H7 (cell line): ENCODE data around the gene NPEPL1. TPM values are rescaled to one million over a fixed set of nuclear protein-coding genes. Genes with fewer than 3 reads are reported as not detected.

Experiments
- DNase-seq: peaks from one replicate; pipeline ENCODE4 v3.0.0; 2012
- H3K27me3 ChIP-seq: 2 replicates; pipeline ENCODE4 v1.6.0; 2011; ENCODE audit warnings: mild to moderate bottlenecking, low read length; ENCODE audit not compliant: control insufficient read depth, insufficient read depth
- H3K36me3 ChIP-seq: replicated peaks from 2 replicates; pipeline ENCODE4 v1.5.1; 2011; ENCODE audit warnings: low read length; ENCODE audit not compliant: control insufficient read depth, insufficient read depth
- H3K4me3 ChIP-seq: 2 replicates; pipeline ENCODE4 v1.5.1; 2011; ENCODE audit warnings: low read depth, mild to moderate bottlenecking, control low read depth, low read length, moderate library complexity; ENCODE audit not compliant: insufficient read depth
- total RNA-seq: library from RNA; depleted of rRNA; stranded (reverse); fragments of >200 nt; shearing (Covaris generic); gene quantifications from 2 replicates; pipeline ENCODE4 v1.2.3, GENCODE V29; 2014

Gene NPEPL1
- total RNA-seq, 1 experiment from 2014 or later, result 30.9 TPM

GRCh38 chr20:58652606-58653294 is 39.9 kb upstream of the NPEPL1 start:
- DNase-seq, result no peak
- peak overlapping the region; percentile 96 for H3K4me3 ChIP-seq
- no peaks in the 10 kb centered on the region for H3K36me3 ChIP-seq
- peaks cover 9% of the 10 kb centered on the region for H3K27me3 ChIP-seq

GRCh38 chr20:58654337-58654736 is 38.3 kb upstream of the NPEPL1 start:
- no peak overlapping the region for H3K4me3 ChIP-seq
- no peak for DNase-seq
- peaks cover 6% of the 10 kb centered on the region for H3K27me3 ChIP-seq
- H3K36me3 ChIP-seq, result no peaks in the 10 kb centered on the region

DNA sequence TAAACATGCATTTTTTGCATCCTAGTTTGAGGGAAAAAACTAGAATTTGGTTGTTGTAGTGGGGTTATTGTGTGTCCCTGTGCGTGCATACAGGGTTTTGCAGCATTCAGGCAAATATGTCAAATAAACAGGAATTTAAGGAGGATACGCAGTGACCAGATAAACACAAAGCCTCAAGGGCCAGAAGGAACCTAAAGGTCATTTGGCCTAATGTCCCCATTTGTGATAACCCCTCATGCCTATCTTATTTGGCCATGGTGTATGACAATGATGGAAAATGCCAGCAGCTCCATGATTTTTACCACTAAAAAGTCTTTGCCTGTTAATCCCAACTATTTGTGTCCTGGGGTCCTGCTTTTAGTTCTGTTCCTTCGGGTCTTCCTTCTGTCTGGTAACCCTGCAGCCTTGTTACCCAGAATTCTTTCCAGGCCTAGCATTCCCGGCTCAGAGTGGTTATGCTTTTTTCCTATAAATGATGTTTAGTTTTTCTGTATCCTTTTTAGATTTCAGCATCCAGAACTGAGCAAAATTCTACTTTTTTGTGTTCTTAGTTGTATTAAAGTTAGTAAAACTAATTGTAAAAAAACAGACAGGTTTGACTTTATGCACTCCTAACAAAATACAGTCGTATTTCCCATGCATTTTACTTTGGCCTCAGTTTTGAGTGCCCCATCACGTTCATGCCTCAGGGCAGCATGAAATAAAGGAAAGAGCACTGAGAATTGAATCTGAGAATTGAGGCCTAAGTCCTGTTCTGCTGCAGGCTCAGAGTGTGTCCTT is 37.1 kb upstream of the NPEPL1 start:
- no peak for DNase-seq
- H3K4me3 ChIP-seq, result no peak overlapping the region
- H3K27me3 ChIP-seq, result no peaks in the 10 kb centered on the region
- no peaks in the 10 kb centered on the region for H3K36me3 ChIP-seq

GRCh38 chr20:58656831-58657230 is 35.8 kb upstream of the NPEPL1 start:
- H3K36me3 ChIP-seq, result no peaks in the 10 kb centered on the region
- H3K4me3 ChIP-seq, result no peak overlapping the region
- no peaks in the 10 kb centered on the region for H3K27me3 ChIP-seq
- no peak for DNase-seq

DNA sequence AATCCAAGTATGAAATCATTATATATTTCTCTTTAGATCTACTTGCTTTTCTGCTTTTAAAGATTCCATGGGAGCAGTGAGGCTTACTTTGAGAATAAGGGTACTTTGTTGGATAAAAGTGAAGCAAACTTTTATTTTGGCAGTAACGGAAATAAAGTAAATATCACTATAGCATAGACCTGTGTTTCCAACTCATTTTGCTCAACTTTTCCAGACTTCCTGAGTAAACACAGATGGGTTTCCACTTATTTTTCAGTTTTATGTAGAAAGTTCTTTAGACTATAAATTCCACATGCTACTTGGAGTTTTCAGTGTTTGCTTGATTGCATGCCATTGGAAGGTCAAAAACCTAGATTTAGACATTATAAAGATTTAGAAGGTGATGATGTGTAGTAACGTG is 35.3 kb upstream of the NPEPL1 start:
- no peak overlapping the region for H3K4me3 ChIP-seq
- DNase-seq, result no peak
- no peaks in the 10 kb centered on the region for H3K36me3 ChIP-seq
- no peaks in the 10 kb centered on the region for H3K27me3 ChIP-seq

GRCh38 chr20:58657986-58658385 is 34.6 kb upstream of the NPEPL1 start:
- H3K27me3 ChIP-seq, result no peaks in the 10 kb centered on the region
- H3K4me3 ChIP-seq, result no peak overlapping the region
- DNase-seq, result no peak
- no peaks in the 10 kb centered on the region for H3K36me3 ChIP-seq

DNA sequence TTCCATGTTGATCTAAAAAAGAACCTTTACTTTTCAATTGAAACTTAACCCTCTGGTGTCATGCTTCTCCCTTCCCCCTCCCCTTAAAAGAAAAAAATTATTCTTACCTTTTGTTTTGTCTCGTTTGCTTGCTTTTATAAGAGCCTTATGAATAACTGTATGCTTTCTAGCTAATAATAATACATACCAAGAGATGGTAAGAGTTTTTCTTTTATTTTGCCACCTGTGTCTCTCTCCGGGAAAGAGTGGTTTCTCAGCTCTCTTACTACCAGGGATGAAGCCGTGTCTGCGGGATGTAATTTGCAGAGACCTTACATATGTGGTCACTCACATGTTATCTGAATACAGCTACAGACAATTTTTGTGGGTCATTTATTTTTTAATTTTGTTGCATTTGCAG is 33.8 kb upstream of the NPEPL1 start:
- H3K4me3 ChIP-seq, result no peak overlapping the region

GRCh38 chr20:58659841-58660240 is 32.8 kb upstream of the NPEPL1 start:
- no peaks in the 10 kb centered on the region for H3K36me3 ChIP-seq
- no peak for DNase-seq

More for the DNA sequence above, 33.8 kb upstream of the NPEPL1 start:
- Histone ChIP-seq H3K36me3 (no peaks in the 10 kb centered on the region), H3K27me3 (no peaks in the 10 kb centered on the region)
- DNase-seq, result no peak

GRCh38 chr20:58660855-58661597 is 31.6 kb upstream of the NPEPL1 start:
- Histone ChIP-seq H3K27me3 (no peaks in the 10 kb centered on the region), H3K4me3 (no peak overlapping the region), H3K36me3 (no peaks in the 10 kb centered on the region)
- DNase-seq, result no peak

More at GRCh38 chr20:58659841-58660240, 32.8 kb upstream of the NPEPL1 start:
- Histone ChIP-seq H3K27me3 (no peaks in the 10 kb centered on the region), H3K4me3 (no peak overlapping the region)

- H3K27me3 ChIP-seq, result no peaks in the 10 kb centered on the region
- no peak for DNase-seq
- H3K36me3 ChIP-seq, result no peaks in the 10 kb centered on the region; the same call in 1 of the 2 replicates
- H3K4me3 ChIP-seq, result no peak overlapping the region
Measured at GRCh38 chr20:58661598-58662473, 30.8 kb upstream of the NPEPL1 start.

DNA sequence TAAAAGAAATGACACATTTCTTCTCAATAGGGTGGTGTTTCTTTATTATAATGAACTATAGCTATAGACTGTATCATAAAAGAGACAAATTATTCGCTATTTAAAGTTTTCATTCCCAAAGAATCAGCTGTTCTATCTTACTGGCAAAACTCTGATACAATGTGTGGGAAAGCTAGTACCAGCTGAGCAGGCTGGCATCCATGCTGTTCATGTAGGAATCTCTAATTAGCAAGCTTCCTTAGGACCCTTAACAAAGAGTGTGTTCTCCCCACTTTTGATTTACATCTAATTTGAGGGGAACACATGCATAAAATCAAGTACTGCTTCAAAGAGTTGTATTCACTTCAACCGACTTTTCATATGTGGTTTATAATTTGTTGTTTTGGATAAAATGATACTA is 28.3 kb upstream of the NPEPL1 start:
- no peak for DNase-seq
- Histone ChIP-seq H3K4me3 (no peak overlapping the region), H3K27me3 (no peaks in the 10 kb centered on the region), H3K36me3 (no peaks in the 10 kb centered on the region; the same call in 1 of the 2 replicates)

GRCh38 chr20:58664883-58665282 is 27.7 kb upstream of the NPEPL1 start:
- Histone ChIP-seq H3K27me3 (no peaks in the 10 kb centered on the region), H3K4me3 (no peak overlapping the region), H3K36me3 (no peaks in the 10 kb centered on the region; the same call in 1 of the 2 replicates)
- no peak for DNase-seq

DNA sequence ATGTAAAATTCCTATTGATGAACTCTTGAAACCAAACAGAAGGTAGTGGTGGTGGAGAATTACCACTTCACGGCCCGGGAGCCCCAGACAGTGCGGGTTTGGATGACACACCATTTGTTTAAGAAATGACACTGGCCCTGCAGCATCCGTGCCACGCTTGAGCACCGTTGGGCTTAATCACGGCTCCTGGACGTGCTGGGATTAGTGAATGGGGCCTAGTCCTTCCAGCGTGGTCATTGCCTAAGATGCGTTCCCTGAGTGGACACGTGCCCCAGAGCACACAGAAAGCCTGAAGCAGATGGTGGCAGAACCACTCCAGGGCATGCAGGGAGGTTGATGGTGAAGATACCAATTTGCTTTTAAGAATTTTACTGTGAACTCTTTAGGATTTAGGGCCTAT is 27.0 kb upstream of the NPEPL1 start:
- Histone ChIP-seq H3K4me3 (no peak overlapping the region), H3K36me3 (peaks cover 1% of the 10 kb centered on the region), H3K27me3 (no peaks in the 10 kb centered on the region)
- DNase-seq, result no peak

DNA sequence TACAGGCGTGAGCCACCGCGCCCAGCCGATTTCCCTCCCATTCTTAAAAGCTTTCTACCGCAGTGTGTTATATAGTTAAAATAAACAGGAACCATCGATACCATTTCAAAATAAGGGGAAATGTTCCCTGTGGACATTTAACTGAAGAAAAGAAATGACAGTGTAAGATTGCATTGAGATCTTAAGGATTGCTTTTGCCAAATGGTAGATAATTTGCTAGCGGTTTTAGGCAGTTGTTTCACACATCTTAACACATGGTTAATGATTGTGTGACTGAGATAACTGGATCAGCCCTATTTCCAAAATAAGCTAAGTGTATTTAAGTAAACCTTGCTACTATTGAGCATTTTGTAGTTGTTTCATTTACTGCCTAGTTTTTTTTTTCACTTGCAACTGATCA is 25.9 kb upstream of the NPEPL1 start:
- H3K36me3 ChIP-seq, result peaks cover 5% of the 10 kb centered on the region
- H3K4me3 ChIP-seq, result no peak overlapping the region
- H3K27me3 ChIP-seq, result no peaks in the 10 kb centered on the region
- no peak for DNase-seq
